ENCODE data around the gene MPP2.

GRCh38 chr17:43868226-43868994 is 38.9 kb downstream of the MPP2 start:
- TF ChIP-seq EZH2phosphoT487 (IDR thresholded peaks at IDR 0.05; ENCODE audit: low read depth) (no peak), CTCF (IDR thresholded peaks at IDR 0.05; ENCODE audit: low read depth, low read length) (no peak)

Measured in OCI-LY3 (cell line).